Measurements from ENCODE around the gene UBAP2. TPM values are rescaled to one million over a fixed set of nuclear protein-coding genes. Genes with fewer than 3 reads are reported as not detected.

UBAP2 gene, protein sequence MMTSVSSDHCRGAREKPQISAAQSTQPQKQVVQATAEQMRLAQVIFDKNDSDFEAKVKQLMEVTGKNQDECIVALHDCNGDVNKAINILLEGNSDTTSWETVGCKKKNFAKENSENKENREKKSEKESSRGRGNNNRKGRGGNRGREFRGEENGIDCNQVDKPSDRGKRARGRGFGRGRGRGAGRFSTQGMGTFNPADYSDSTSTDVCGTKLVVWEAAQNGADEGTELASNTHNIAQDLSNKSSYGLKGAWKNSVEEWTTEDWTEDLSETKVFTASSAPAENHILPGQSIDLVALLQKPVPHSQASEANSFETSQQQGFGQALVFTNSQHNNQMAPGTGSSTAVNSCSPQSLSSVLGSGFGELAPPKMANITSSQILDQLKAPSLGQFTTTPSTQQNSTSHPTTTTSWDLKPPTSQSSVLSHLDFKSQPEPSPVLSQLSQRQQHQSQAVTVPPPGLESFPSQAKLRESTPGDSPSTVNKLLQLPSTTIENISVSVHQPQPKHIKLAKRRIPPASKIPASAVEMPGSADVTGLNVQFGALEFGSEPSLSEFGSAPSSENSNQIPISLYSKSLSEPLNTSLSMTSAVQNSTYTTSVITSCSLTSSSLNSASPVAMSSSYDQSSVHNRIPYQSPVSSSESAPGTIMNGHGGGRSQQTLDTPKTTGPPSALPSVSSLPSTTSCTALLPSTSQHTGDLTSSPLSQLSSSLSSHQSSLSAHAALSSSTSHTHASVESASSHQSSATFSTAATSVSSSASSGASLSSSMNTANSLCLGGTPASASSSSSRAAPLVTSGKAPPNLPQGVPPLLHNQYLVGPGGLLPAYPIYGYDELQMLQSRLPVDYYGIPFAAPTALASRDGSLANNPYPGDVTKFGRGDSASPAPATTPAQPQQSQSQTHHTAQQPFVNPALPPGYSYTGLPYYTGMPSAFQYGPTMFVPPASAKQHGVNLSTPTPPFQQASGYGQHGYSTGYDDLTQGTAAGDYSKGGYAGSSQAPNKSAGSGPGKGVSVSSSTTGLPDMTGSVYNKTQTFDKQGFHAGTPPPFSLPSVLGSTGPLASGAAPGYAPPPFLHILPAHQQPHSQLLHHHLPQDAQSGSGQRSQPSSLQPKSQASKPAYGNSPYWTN
- 12.8 and 15.8 TPM in 2 replicates for polyA plus RNA-seq (2012; rRNA removed)
- polyA plus RNA-seq (2012; cell fraction: cytosol; rRNA removed) = 7.5 and 10.1 TPM in 2 replicates
- 29.3 and 33.1 TPM in 2 replicates for polyA plus RNA-seq (2012; cell fraction: nucleus; rRNA removed)

DNA sequence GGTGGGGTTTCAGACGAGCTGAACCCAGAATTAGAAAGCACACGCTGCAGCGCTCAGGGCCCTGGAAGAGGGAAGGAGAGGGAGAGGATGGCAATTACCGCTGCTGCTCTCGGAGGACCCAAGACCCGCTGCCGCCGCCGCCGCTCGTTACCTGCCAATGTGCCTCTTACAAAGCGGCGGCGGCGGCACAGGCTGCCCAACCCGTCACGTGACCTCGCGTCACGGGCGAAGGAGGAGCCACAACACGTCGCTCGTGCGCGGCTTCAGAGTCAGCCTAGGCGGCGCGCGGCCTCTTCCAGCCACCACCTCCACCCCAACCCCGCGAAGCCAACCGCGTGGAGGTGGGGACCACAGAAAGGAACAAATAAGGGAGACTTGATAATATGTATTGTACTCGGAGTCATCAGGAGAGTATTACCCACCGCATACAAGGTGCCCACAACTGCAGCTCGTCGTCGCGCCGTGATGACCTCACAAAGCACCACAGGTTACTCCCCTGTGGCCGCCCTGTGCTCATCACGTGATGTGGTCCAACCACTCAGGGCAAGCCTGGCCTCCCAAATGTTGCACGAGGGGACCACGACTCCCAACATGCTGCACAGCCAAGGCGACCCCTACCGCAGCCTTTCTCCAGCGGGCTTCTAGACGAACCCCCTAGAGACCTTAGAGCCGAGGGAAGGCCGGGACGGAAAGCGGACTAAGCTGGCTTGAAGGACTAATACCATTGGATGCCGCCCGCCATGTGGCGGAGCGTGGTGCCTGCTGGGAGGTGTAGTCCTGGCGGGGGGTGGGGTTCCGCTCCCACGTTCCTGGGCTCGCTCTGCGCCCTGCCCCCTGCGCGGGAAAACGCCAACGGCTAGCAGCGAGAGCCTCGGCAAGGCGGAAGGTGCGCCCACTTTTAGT lies at the start of gene UBAP2:
TSS of gene UBAP2 (minus strand) at position 161 of the 903 bp plus-strand sequence. CDS start 31,739 bp downstream, outside the sequence.
- peak within 1 kb of the TSS; percentile 95 to 96 for H3K27ac ChIP-seq (ENCODE audit: low read depth in 2 of 2, low read length in 1 of 2)
- peak within 1 kb of the TSS; percentile 78 to 99 for H3K4me3 ChIP-seq (ENCODE audit: low read depth in 2 of 2, low read length in 1 of 2)
- peak within 1 kb of the TSS; percentile 97 for H2AFZ ChIP-seq (ENCODE audit: low read depth)
- H3K79me2 ChIP-seq (ENCODE audit: insufficient read depth) = peaks cover 47% of the 10 kb centered on the region
- H4K20me1 ChIP-seq (ENCODE audit: insufficient read depth) = peaks cover 22% of the 10 kb centered on the region; the same call in 1 of the 2 replicates
- no peaks in the 10 kb centered on the region for H3K27me3 ChIP-seq (ENCODE audit: insufficient read depth)
- H3F3A ChIP-seq (replicated peaks; ENCODE audit: insufficient read depth) = peaks cover 4% of the 10 kb centered on the region
- ChIA-PET POLR2A (interaction anchor here (0.9 to 2.7 kb wide), 6 partner anchors 16 to 85 kb away, joined by 3 to 8 read pairs (median 5); no protein-coding TSS in a partner anchor), CTCF (interaction anchor here (0.9 to 1.8 kb wide), 5 partner anchors 16 to 203 kb away, joined by 3 to 4 read pairs (median 4); no protein-coding TSS in a partner anchor)
- peak; percentile 95 for DNase-seq
- H3K9me3 ChIP-seq = no peaks in the 10 kb centered on the region
- peaks cover 0 to 7% of the 10 kb centered on the region in 2 experiments for H3K36me3 ChIP-seq (replicated peaks in 1 of 2; ENCODE audit: control insufficient read depth in 1 of 2, insufficient read depth in 2 of 2, low read length in 1 of 2)
- H3K9me2 ChIP-seq = no peaks in the 10 kb centered on the region
- WGBS (ENCODE audit: low lambda C conversion rate) = under 1% methylated on average over 22 of the region's 70 CpGs
- H3K9ac ChIP-seq = peak within 1 kb of the TSS; percentile 94
- H3K4me1 ChIP-seq (ENCODE audit: control insufficient read depth in 1 of 2, insufficient read depth in 2 of 2, low read depth in 1 of 2, low read length in 1 of 2) = peaks cover 11% of the 10 kb centered on the region in 2 experiments; a peak in 2 of 4 replicates
- peak within 1 kb of the TSS; percentile 96 for H3K4me2 ChIP-seq
- TF ChIP-seq MXI1 (IDR thresholded peaks at IDR 0.05; ENCODE audit: low read depth, low read length) = peak; percentile 83
- TF ChIP-seq PBX3 (IDR thresholded peaks at IDR 0.05) = no peak
- TF ChIP-seq REST (IDR thresholded peaks at IDR 0.05; ENCODE audit: low read depth, low read length) = no peak; the same call in 1 of the 2 replicates
- TF ChIP-seq TAF1 (IDR thresholded peaks at IDR 0.05; ENCODE audit: borderline replicate concordance, low read depth, low read length) = peak; percentile 98
- peak; percentile 83 for TF ChIP-seq YY1 (IDR thresholded peaks at IDR 0.05; ENCODE audit: low read depth)
- no peak for TF ChIP-seq NFIC (IDR thresholded peaks at IDR 0.05; ENCODE audit: borderline replicate concordance)
- peak; percentile 43; the same call in 1 of the 2 replicates for TF ChIP-seq ELF1 (IDR thresholded peaks at IDR 0.05)
- no peak for TF ChIP-seq FOXM1 (IDR thresholded peaks at IDR 0.05; ENCODE audit: low read depth)
- 0 out of 2 replicates have a peak, but pooled peaks have one; percentile 7 for TF ChIP-seq RCOR1 (IDR thresholded peaks at IDR 0.05; ENCODE audit: low read length)
- peak; percentile 93 for TF ChIP-seq USF1 (IDR thresholded peaks at IDR 0.05; ENCODE audit: borderline replicate concordance, low read depth)
- TF ChIP-seq NRF1 (IDR thresholded peaks at IDR 0.05; ENCODE audit: low read depth, low read length) = peak; percentile 48; the same call in 1 of the 2 replicates
- TF ChIP-seq RAD21 (IDR thresholded peaks at IDR 0.05; ENCODE audit: low read length) = no peak
- TF ChIP-seq SIN3A (IDR thresholded peaks at IDR 0.05; ENCODE audit: borderline replicate concordance, low read depth, low read length) = peak; percentile 24; the same call in 1 of the 2 replicates
- no peak; the same call in 1 of the 2 replicates for TF ChIP-seq GABPA (IDR thresholded peaks at IDR 0.05; ENCODE audit: low read depth)
- TF ChIP-seq CTCF (IDR thresholded peaks at IDR 0.05) = 0 out of 2 replicates have a peak, but pooled peaks have one; percentile 11
- TF ChIP-seq USF2 (IDR thresholded peaks at IDR 0.05; ENCODE audit: borderline replicate concordance, low read depth, low read length) = peak; percentile 71
- peak; percentile 97 for TF ChIP-seq MAX (IDR thresholded peaks at IDR 0.05; ENCODE audit: low read depth)
